HG02623 (cell line): Measurements from ENCODE around the gene ALPI.
"Not testable (repeated sequence)": the region's sequence is repeated elsewhere in the genome, so short reads cannot be mapped to it uniquely, and the experiment has no call there.

ENCODE experiments used
- ATAC-seq: cut with Tn5 transposase; IDR thresholded peaks from one replicate; pipeline ENCODE4 v1.9.1; 2021; ENCODE audit warnings: moderate library complexity; ENCODE audit not compliant: unreplicated experiment

The ALPI gene

DNA sequence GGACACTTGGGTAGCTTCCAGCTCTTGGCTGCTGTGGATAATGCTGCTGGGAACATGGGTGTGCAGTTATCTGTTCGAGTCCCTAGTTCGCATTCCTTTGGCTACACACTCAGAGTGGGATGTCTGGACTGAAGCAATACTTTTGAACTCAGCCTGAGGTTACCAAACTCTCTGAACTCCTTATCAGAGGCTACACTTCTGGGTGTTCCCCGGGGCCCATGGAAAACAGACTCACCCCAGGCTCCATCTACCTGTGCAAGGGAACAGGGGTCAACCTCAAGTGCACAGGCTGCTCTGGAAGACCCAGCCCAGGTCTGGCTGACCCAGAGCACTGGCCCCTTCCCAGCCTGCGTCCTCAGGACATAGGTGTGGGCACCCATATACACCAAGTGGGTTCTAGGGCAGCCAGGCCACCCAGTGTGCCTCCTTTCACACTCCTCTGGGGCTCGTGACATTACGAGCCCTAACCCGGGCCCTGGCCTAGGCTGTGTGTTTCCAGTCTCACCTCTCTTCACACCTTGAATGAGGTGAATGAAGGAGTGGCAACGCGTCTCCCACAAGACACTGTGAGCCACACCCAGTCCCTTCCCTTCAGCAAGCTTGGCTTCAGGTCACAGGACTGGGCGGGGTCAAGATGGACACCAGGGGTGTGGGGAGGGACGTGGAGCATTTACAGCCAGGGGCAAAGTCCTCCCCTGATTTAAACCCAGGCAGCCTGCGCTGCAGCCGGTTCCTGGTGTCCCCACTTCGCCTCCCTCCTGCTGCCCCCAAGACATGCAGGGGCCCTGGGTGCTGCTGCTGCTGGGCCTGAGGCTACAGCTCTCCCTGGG lies at the start of gene ALPI:
Gene ALPI (plus strand): TSS at position 728 of the 830 bp plus-strand sequence. CDS start 47 bp downstream, at position 775.
- no peak for ATAC-seq

DNA sequence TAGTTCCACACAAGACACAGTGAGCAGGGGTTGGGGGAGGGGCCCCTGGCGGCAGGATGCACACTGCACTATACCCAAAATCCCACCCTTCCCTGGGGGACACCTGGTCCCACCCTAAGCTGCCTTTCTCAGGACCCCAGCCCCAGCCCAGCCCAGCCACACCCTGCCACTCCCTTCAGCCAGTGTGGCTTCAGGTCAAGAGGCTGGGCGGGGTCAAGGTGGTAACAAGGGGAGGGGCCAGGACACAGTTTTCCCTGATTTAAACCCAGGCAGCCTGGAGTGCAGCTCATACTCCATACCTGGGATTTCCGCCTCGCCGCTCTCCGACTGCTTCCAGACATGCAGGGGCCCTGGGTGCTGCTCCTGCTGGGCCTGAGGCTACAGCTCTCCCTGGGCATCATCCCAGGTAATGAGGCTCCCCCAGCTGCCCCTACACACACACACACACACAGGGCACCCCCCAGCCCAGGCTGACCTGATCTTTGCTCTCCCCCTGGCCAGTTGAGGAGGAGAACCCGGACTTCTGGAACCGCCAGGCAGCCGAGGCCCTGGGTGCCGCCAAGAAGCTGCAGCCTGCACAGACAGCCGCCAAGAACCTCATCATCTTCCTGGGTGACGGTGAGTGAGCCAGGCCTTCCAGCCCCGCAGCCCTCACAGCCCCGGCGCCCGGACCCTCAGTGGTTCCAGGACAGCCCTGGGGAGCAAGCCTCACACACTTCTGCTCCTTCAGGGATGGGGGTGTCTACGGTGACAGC lies 49.2 kb upstream of the ALPI start, which contains the start of gene ALPG:
Gene ALPG (plus strand): TSS at position 289 of the 755 bp plus-strand sequence. CDS start 51 bp downstream, at position 340.
- ATAC-seq: no peak

DNA sequence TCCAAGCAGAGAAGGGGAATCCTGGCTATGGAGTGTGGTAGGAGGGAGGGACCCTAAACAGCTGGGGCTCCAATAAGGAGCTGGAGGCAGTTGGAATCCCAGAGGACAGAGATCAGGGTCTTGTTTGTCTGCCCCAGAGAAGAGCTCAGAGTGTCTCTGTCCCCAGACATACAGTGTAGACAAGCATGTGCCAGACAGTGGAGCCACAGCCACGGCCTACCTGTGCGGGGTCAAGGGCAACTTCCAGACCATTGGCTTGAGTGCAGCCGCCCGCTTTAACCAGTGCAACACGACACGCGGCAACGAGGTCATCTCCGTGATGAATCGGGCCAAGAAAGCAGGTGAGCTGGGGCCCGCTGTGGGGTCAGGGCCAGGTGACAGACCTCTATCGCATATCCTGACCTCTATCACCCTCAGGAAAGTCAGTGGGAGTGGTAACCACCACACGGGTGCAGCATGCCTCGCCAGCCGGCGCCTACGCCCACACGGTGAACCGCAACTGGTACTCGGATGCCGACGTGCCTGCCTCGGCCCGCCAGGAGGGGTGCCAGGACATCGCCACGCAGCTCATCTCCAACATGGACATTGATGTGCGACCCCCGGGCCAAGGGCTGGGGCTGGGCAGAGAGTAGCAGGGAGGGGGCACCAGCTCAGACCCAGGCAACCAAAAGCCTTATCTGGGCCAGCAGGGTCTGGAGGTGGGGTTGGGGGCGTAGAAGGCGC lies 48.4 kb upstream of the ALPI start:
- ATAC-seq: not testable (repeated sequence)

DNA sequence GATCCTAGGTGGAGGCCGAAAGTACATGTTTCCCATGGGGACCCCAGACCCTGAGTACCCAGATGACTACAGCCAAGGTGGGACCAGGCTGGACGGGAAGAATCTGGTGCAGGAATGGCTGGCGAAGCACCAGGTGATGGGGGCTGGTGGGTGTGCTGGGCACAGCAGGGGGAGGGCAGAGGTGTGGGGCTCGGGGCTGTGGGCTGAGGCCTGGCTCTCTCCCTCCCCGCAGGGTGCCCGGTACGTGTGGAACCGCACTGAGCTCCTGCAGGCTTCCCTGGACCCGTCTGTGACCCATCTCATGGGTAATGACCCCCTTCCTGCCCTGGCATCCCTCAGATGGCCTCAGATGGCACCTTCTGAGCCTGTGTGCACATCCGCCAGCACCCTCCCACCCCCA lies 47.7 kb upstream of the ALPI start:
- ATAC-seq: not testable (repeated sequence)

DNA sequence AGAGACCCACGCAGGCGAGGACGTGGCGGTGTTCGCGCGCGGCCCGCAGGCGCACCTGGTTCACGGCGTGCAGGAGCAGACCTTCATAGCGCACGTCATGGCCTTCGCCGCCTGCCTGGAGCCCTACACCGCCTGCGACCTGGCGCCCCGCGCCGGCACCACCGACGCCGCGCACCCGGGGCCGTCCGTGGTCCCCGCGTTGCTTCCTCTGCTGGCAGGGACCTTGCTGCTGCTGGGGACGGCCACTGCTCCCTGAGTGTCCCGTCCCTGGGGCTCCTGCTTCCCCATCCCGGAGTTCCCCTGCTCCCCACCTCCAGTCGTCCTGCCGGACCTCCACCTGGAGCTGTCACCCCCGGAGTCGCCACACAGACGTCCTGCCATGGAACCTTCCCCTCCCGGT lies 46.3 kb upstream of the ALPI start:
- ATAC-seq: not testable (repeated sequence)

DNA sequence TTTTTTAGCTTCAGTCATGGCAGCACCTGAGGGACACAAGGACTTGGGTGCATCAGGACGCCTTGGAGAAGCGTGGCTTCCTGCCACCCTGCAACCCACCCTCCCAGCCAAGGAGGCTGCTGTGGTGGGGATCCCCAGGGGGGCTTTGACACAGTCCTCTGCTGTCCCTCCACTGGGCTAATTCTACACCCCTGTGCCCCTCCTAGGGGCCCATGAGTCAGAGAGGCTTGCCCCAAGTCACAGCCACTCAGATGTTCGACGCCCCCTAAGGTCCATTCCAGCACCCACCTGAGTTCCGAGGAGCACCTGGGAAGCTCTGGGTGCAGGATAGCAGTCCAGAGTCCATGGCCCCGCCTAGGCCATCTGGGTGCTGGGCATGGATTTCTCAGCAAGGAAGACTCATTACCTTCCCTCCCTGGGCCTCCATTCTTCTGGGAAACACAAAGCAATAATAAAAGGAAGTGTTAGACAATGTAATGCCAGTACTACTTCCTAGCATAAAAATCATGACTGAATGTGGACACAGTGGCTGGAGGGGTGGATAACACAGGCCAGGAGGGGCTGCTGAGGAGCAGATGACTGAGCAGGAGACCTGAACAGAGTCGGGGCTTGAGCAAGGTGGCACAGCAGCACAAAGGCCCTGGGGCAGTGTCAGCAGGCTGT lies 45.6 kb upstream of the ALPI start:
- ATAC-seq: no peak

DNA sequence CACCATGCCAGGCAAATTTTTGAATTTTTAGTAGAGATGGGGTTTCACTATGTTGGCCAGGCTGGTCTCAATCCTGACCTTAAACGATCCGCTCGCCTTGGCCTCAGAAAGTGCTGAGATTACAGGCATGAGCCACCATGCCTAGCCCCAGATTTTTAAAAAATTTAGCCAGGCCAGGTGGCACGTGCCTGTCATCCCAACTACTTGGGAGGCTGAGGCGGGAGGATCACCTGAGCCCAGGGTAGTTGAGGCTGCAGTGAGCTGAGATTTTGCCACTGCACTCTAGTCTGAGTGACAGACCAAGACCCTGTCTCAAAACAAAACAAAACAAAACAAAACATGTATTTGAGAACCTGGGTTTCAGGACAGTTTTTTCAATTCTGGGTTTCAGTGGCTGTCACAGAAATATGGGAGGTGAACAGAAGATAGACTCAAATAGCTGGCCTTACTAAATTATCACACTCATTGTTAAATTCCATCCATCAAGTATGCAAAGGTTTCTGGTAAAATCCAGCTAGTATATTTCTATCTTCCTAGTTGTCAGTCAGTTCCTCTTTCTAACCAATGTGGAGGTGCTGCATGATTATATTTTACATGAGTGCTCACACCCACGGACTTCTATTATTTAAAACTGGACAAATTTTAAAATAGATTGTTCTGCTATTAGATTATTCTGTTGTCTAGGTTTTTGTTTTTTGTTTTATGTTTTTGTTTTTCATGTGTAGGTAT lies 43.9 kb upstream of the ALPI start:
- no peak for ATAC-seq

DNA sequence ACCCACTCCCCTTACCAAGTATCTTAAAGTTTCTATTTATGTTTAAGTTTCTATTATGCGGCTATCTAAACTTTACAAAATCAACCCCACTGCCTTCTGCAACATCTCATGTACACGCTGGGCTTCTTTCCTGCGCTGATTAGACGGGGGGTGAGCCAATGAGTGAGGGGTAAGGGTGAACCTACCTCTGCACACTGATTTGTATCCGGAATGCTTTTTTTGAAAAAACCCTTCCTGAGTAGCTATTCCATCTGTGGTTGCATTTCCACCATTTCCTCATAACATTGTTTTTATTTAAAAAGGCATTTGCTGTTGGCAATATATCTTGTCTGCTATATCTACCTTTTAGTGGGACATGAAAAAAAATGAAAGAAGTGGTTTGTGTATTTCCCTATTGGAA lies 43.0 kb upstream of the ALPI start:
- ATAC-seq: no peak

DNA sequence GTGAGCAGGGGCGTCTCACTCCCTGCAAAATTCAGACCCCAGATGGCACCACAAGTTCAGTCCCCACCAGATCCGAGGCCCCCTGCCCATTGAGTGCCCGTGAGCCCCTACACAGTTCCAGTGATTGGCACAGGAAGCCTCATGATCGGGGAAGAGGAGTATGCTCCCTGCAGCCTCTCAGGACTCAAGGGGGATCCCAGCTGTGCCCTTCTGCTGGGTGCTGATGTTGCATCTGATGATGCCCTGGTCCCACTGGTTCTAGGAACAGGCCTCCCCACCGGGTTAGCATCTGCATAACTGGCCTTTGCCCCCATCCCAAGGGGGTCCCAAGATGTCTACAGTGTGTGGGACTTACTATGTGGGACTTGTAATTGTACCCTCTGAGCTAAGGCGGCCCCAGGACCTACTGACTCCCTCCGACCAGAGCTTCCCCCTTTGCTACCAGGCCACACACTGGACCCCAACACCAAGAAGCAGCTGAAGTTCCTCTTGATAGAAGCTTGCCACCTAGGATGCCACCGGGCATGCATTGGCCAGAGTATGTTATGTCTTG lies 40.7 kb upstream of the ALPI start:
- no peak for ATAC-seq

DNA sequence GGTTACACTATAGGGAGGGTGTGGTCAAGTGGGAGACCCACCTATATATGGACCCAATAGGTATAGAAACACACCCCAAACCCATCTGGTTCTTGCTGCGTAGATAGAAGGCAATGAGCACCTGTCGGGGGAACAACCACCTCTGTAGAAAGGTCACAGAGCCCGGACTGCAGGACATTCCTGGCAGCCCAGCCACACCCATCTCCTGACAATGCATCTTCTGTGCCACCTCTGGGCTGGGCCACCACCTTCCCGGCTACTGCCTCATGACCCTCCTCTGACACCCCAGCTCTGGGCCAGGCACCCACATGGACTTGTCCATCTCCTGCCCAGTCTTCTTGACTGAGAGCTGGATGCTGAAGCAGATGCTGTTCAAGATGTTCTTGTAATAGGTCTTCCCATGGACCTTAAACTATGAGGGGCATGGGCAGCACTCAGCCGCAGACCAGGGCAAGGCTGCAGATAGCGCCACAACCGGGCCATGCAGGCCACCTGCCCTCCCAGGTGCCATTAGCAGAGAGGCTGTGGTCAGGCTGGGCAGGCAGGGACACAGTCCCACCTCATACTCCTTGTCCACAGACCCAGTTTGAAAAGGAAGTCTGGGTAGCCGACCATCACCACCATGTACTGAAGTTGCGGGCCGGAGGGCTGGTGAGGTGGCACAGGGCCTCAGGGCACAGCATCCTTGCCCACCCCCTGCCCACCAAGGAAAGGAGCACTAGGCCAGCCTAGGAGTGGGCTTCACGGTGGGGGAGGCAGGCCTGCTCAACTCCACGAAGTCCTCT lies 40.0 kb upstream of the ALPI start:
- ATAC-seq: no peak

DNA sequence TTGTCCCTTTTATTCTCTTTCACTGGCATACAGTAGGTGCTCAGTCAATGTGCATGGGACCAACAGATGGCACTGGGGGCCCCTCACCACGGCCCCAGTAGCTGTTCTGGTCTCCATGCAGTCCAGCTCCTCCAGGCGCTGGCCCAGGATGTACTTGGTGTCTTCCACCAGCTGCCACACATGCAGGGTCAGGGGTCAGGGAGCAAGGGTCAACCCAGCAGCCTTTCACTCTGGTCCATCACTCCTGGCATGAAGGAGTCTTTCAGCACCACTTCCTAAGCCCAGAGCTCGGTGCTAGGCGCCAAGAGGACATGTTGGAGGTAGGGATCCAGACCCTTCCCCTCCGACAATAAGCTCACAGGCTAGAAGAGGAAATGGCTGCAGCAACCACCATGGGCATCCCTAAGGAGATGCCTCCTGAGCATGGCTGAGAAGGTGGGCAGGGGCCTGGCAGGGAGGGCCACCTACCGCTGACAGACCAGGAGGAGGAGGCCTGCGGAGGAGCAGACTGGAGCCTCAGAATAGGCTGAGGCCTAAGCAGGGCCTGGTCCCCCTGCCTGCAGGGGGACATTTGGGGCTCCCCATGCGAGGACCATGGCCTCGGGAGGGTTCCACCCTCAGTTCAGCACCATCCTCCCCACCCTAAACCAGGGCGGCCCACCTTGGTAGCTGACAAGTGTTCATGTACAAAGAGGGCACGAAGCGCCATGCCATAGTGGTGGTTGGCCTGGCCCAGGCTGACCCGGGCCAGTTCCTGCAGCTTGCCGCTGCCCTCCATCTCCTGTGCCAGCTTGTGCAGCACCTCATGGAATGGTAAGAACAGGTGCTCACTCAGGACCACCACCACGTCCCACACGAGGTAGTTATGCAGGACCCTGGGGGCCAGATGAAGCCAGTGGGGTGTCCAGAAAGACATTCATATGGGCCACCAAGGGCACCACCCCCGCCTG lies 39.2 kb upstream of the ALPI start:
- ATAC-seq: no peak

DNA sequence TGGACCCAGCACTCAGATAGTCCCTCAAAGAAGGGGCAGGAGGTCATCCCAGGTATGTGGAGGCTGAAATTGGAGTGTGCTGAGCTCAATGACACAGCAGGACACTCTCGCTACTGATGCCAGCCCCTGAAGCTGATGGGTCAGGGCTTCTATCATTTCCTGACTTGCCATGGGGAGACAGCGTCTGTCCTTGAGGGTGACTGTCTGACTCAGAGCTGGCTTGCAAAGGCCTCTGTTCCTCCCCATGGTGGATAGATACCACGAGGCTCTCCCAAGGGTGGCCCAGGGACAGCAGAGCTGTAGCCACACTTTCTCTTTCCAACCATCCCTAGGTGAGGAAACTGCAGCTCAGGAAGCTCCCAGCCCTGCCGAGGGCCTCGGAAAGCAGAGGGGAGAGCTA lies 38.5 kb upstream of the ALPI start:
- ATAC-seq: no peak

DNA sequence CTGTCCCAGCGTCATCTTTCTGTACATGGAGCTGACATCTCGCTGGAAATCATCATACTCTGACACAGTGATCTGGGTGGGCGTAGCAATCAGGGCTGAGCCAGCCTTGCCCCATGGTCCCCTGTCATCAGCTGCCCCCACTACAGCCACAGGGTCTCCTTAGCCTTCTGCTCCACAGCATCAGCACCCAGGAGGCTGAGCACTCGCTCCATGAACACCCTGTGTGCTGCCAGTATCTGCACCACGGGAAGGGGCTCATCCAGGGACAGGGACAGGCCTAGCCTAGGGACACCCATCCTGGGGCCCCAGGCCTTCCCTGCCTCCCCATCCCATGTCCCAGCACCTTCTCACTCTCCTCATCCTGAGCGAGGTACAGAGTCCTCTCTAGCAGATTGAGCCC lies 37.9 kb upstream of the ALPI start:
- no peak for ATAC-seq

DNA sequence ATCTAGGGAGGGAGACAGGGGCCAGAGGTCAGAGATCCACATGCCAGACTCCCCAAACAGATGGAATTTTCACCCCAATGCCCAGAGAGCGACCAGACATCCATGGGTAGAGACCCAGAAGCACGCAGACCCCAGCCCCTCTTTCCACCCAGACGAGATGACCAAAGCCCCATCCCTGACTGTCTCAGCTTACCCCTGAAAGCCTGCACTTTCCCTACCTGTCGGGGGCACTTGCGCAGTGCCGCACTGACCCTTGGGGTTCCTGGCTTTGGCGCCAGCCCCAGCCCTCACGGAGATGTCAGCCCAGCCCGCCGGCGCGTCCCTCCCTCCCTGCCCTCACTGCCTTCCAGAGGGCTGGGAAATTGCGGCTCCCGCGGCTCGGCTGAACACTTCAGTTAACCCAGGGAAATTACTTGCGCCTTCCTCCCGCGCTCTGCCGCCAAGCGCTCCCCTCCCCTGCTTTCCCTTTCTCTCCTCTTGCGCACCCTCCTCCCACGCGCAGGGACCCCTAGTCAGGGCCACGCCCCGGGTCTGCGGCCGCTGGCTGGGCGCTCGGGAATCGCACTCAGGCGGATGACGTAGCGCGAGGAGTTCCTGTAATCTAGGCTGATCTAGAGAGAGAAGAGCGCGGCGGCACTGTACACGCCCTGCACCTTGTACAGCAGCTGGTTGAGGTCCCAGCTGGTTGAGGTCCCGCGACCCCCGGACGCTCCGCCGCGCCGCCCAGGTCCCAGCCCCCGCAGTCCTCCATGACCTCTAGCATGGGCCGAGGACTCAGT lies 37.3 kb upstream of the ALPI start:
- ATAC-seq: no peak

DNA sequence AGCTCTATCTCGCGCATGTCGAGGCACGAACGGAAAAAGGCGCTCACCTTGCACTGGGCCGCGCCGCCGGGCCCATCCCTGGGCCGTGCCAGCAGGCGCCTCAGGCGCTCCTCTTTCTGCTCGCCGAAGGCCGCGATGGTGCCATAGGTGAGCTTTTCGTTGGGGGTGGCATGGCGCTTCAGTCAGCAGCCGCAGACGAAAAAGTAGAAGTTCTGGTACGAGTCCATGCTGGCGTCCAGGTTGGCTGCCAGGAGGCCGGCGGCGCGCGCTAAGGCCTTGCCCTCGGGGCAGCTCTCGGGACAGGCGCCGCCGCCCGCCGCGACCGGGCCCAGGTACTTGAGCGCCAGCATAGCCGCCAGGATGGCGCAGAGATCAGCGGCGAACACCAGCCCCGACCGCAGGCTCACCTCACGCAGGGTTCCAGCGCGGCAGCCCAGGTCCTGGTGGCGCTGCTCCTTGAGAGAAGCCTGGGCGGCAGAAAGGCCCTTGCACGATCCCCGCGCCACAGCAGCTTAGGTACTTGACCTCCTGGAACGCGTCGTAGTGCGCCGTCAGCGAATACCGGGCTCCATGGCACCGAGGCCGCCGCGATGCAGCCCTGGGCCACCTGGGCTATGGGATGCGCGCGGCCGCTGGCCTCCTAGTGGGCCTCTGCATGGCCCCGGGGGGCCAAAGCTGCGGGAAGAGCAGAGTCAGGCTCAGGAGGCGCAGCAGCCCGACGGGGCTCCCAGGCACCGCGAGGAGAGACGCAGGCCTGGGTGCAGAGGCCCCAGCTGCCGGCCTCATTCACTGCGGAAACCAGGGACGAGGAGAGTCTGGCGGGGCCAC lies 36.5 kb upstream of the ALPI start:
- no peak for ATAC-seq

DNA sequence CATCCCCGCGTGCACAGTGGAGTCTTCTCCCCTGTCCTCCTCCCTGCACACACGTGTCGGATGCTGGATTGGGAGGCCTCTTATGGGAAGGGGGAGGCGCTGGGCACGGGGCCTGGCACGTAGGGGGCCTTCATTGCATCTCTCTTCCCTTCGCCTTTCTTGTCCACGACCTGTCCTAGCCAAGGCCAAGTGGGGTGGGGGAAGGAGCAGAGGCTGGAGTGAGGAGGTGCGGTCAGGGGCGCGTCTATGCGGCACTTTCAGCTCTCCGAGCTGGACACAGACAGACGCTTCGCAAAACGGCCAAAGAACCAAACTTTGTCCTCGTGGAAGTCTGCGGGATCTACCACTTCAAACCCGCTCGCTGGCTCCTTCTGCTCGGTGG lies 35.9 kb upstream of the ALPI start:
- no peak for ATAC-seq
